Heart left ventricle (tissue), 13 donors: ENCODE data around the gene KIAA0930.

Experiments used
- CTCF ChIP-seq, 12 donors: fragments of 200-600 bp; sonication (generic) in 4 of 12; IDR thresholded peaks; one replicate each; pipeline versions ENCODE4 v1.5.0 to v1.8.0; 2018 to 2022; ENCODE audit warnings: antibody characterized with exemption in 12 of 12, mild to moderate bottlenecking in 5 of 12
- POLR2A ChIP-seq, 2 donors: fragments of 450-650 bp; IDR thresholded peaks; one replicate each; pipeline ENCODE4 v1.6.1; 2017; ENCODE audit warnings: antibody characterized with exemption in 2 of 2, mild to moderate bottlenecking in 2 of 2, moderate library complexity in 2 of 2
- donor health status: ischemic (EF 13 %, LVEDD 7.1; RV severe dilation, severe dysfunction).
- donor health status: DM: no; HTN: yes; CAD: no.
- donor health status: DM: no; HTN: no; CAD: no.
- donor health status: ischemic (EF 25% LVEDD 6.9; RV normal size, moderate dysfunction).
- donor health status: ischemic (EF 25% LVEDD 5.7; RV mildly dilated, moderate dysfunction).
- donor health status: ischemic (EF 35%, LVEDD 5.7; RV mildly dilated, moderate dysfunction).
- donor health status: nonischemic (EF 11% LVEDD 7.7; RV severe dilation, severe dysfunction).
- donor health status: DM: yes; HTN: yes; CAD: no.
- donor health status: PGD.
- donor health status: ischemic (EF 29% LVEDD 5.4; RV normal size, mild dysfunction).
- donor health status: nonischemic (EF 23%, LVEDD 6.1; RV moderate dilation, normal function).

- TF ChIP-seq CTCF (IDR thresholded peaks at IDR 0.05), result no peak
- no peak for TF ChIP-seq POLR2A (IDR thresholded peaks at IDR 0.05)
Observed at GRCh38 chr22:45237065-45237990, 3.4 kb downstream of the KIAA0930 start.
